Neural crest cell (in vitro differentiated cells): ENCODE results near the gene CTF1. TPM values are rescaled to one million over a fixed set of nuclear protein-coding genes. Genes with fewer than 3 reads are reported as not detected.

Experiments
- DNase-seq: peaks from one replicate; pipeline ENCODE4 v3.0.0; 2021; ENCODE audit warnings: low read depth, mixed read lengths, low spot score
- H3K27ac Mint-ChIP-seq: one replicate; pipeline ENCODE4 v1.8.0; 2021; ENCODE audit warnings: mild to moderate bottlenecking, mixed read lengths; ENCODE audit not compliant: unreplicated experiment
- H3K27me3 Mint-ChIP-seq: 2 replicates; pipeline ENCODE4 v1.8.0; 2021; ENCODE audit warnings: low read depth, mild to moderate bottlenecking, mixed read lengths
- H3K36me3 Mint-ChIP-seq: 2 replicates; pipeline ENCODE4 v1.8.0; 2021; ENCODE audit warnings: low read depth, mild to moderate bottlenecking, mixed read lengths
- H3K4me1 Mint-ChIP-seq: 2 replicates; pipeline ENCODE4 v1.8.0; 2021; ENCODE audit warnings: mixed read lengths
- H3K4me3 Mint-ChIP-seq: one replicate; pipeline ENCODE4 v1.8.0; 2021; ENCODE audit warnings: mild to moderate bottlenecking, mixed read lengths
- H3K9me3 Mint-ChIP-seq: 2 replicates; pipeline ENCODE4 v1.8.0; 2021; ENCODE audit warnings: mixed read lengths
- total RNA-seq: library from RNA; stranded (reverse); gene quantifications from 2 replicates; pipeline ENCODE4 v1.2.1, GENCODE V29; 2021
- TF ChIP-seq, protein P1 (sequence below): fragments of 200-600 bp; sonication (generic); conservative IDR thresholded peaks from 2 replicates; pipeline ENCODE4 v1.5.0; 2021; ENCODE audit warnings: antibody characterized with exemption, mild to moderate bottlenecking

Gene CTF1
- total RNA-seq, 1 donor from 2014 or later, result 1.6 TPM

DNA sequence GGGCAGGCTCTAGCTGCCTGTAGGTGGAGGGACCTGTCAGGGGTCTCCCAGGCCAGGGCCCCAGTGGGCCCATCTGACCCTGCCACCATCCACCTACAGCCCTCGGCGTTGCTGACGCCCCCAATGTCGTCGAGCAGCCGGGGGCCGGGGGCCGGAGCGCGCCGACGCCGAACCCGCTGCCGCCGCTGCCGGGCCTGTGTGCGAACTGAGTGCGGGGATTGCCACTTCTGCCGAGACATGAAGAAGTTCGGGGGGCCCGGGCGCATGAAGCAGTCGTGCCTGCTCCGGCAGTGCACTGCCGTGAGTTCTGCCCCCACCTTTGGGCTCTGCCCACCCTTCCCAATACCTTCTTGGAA lies 29.2 kb downstream of the CTF1 start:
- Mint-ChIP-seq H3K36me3 (no peaks in the 10 kb centered on the region), H3K27me3 (no peaks in the 10 kb centered on the region), H3K27ac (no peak overlapping the region), H3K4me3 (peak overlapping the region; percentile 86), H3K4me1 (peaks cover 33% of the 10 kb centered on the region), H3K9me3 (no peaks in the 10 kb centered on the region)
- TF ChIP-seq, protein P1, sequence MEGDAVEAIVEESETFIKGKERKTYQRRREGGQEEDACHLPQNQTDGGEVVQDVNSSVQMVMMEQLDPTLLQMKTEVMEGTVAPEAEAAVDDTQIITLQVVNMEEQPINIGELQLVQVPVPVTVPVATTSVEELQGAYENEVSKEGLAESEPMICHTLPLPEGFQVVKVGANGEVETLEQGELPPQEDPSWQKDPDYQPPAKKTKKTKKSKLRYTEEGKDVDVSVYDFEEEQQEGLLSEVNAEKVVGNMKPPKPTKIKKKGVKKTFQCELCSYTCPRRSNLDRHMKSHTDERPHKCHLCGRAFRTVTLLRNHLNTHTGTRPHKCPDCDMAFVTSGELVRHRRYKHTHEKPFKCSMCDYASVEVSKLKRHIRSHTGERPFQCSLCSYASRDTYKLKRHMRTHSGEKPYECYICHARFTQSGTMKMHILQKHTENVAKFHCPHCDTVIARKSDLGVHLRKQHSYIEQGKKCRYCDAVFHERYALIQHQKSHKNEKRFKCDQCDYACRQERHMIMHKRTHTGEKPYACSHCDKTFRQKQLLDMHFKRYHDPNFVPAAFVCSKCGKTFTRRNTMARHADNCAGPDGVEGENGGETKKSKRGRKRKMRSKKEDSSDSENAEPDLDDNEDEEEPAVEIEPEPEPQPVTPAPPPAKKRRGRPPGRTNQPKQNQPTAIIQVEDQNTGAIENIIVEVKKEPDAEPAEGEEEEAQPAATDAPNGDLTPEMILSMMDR, result no peak
- DNase-seq, result no peak

DNA sequence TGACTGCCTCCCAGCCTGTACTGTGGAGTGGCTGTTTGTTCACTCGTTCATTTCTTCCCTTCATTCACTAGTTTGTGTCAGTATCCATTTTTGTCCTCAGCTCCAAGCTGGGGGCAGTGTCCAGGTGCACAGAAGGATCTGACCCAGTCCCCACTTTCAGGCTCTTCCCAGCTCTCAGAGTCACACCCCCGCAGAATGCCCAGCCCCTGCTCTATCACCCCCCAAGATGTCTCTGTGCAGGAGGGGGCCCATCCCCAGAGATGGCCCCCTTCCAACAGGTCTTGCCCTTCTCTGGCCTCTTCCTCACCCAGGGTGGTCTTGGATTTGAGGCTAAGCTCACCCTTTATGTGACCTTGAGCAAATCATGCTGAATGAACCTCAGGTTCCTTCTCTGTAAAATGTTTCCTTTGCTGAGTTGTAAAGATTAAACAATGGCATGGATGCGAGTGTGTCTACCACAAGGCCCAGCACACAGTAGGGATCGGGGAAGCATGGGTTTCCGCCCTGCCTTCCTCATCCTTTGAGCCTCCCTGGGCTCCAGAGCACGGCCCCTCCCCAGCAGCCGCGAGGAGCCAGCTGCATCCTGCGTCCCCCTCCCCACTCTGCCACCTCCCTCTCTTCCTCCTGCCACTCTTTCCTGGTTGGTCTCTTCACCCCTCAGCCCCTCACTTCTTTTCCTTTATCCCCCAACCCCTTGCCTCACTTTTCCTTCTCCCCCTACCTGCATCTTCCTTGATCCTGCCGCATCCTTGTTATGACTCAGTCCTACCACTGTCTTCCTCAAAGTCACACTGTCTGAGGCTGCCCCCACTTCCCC lies 29.8 kb downstream of the CTF1 start:
- Mint-ChIP-seq H3K36me3 (no peaks in the 10 kb centered on the region), H3K4me3 (peak overlapping the region; percentile 86), H3K4me1 (peaks cover 29% of the 10 kb centered on the region), H3K9me3 (no peaks in the 10 kb centered on the region), H3K27me3 (no peaks in the 10 kb centered on the region), H3K27ac (no peak overlapping the region)
- no peak for DNase-seq
- TF ChIP-seq, protein P1, result no peak

DNA sequence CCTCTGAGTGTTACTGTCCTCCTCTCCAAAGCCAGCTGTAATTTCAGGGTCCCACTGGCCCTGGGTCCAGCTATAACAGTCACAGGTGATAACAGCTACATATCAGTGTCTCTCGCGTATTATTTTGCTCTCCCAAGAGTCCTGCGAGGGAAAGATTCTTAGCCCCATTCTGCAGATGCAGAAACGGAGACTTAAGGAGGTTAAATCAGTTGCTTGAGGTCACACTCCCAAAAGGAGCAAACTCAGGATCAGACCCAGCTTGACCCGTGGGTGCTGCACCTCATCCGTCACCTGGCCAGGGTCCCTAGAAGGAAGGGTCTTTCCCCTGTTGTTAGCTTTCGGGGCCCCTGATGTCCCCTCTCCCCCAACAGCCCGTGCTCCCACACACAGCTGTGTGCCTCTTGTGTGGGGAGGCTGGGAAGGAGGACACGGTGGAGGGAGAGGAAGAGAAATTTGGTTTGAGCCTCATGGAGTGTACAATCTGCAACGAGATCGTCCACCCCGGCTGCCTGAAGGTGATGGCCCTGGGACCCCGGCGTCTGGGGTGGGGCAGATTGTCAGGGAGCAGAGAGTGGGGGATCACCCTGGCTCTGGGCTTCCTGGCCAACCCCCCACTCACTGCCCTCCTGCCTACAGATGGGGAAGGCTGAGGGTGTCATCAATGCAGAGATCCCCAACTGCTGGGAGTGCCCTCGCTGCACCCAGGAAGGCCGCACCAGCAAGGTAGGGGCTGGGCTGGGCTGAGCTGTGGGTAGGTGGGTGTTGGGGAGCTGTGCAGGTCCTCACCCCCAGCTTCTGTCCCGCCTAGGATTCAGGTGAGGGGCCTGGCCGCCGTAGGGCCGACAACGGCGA lies 30.7 kb downstream of the CTF1 start:
- no peak for DNase-seq
- Mint-ChIP-seq H3K27me3 (no peaks in the 10 kb centered on the region), H3K36me3 (no peaks in the 10 kb centered on the region), H3K4me1 (peaks cover 20% of the 10 kb centered on the region), H3K27ac (peak overlapping the region; percentile 12), H3K4me3 (peak overlapping the region; percentile 78), H3K9me3 (no peaks in the 10 kb centered on the region)
- TF ChIP-seq, protein P1, result no peak

DNA sequence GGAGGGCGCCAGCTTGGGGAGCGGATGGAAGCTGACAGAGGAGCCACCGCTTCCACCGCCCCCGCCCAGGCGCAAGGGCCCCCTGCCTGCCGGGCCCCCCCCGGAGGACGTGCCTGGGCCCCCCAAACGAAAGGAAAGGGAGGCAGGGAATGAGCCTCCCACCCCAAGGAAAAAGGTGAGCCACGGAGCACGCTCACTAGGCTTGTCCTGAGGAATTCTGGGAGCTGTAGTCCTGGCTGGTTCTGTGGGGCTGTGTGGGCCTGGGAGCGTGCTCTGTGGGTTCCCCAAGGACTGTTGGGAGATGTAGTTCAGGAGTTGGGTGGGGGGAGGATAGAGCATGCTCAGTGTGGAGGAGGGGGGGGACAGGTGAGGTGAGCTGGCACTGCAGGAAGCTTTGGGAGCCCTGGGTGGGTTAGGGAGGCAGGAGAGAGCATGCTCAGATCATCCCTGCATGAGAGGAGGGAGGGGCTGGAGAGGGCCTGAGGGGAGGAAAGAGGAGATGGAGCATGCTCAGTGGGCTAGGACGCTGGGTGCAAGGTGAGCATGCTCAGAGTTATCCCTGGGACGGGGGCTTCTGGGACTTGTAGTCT lies 31.5 kb downstream of the CTF1 start:
- Mint-ChIP-seq H3K9me3 (no peaks in the 10 kb centered on the region), H3K4me3 (peak overlapping the region; percentile 84), H3K27ac (no peak overlapping the region), H3K36me3 (no peaks in the 10 kb centered on the region), H3K4me1 (peaks cover 17% of the 10 kb centered on the region), H3K27me3 (no peaks in the 10 kb centered on the region)
- no peak for DNase-seq
- TF ChIP-seq, protein P1, result no peak

GRCh38 chr16:30928390-30928789 lies 32.0 kb downstream of the CTF1 start:
- TF ChIP-seq, protein P1, result no peak
- Mint-ChIP-seq H3K4me1 (peaks cover 17% of the 10 kb centered on the region), H3K9me3 (no peaks in the 10 kb centered on the region), H3K36me3 (no peaks in the 10 kb centered on the region), H3K27me3 (no peaks in the 10 kb centered on the region), H3K27ac (no peak overlapping the region), H3K4me3 (peak overlapping the region; percentile 84)
- no peak for DNase-seq
